BE2C (cell line): Measurements from ENCODE around the gene ASXL3.

Experiments used
- DNase-seq: peaks from one replicate; pipeline ENCODE4 v3.0.0-alpha.2; 2020
- H3K27me3 ChIP-seq: fragments of 250-450 bp; sonication (Bioruptor Pico); 2 replicates; pipeline ENCODE4 v1.5.1; 2020; ENCODE audit warnings: mild to moderate bottlenecking
- H3K36me3 ChIP-seq: fragments of 250-450 bp; sonication (Bioruptor Pico); 2 replicates; pipeline ENCODE4 v1.5.1; 2020; ENCODE audit warnings: mild to moderate bottlenecking
- H3K4me1 ChIP-seq: fragments of 250-450 bp; sonication (Bioruptor Pico); 2 replicates; pipeline ENCODE4 v1.5.1; 2020
- H3K4me3 ChIP-seq: 2 replicates; pipeline ENCODE4 v1.5.1; 2011; ENCODE audit warnings: low read depth, low read length
- H3K9me3 ChIP-seq: fragments of 250-450 bp; sonication (Bioruptor Pico); 2 replicates; pipeline ENCODE4 v1.5.1; 2020
- CTCF ChIP-seq: IDR thresholded peaks from 2 replicates; pipeline ENCODE4 v1.5.1; 2012; ENCODE audit warnings: mild to moderate bottlenecking, low read depth, low read length

Gene ASXL3

GRCh38 chr18:33603454-33603853 lies 25.4 kb downstream of the ASXL3 start:
- Histone ChIP-seq H3K27me3 (no peaks in the 10 kb centered on the region), H3K4me3 (no peak overlapping the region), H3K36me3 (no peaks in the 10 kb centered on the region), H3K9me3 (no peaks in the 10 kb centered on the region), H3K4me1 (no peaks in the 10 kb centered on the region)
- TF ChIP-seq CTCF = no peak
- DNase-seq = no peak

- Histone ChIP-seq H3K4me1 (no peaks in the 10 kb centered on the region), H3K36me3 (no peaks in the 10 kb centered on the region), H3K9me3 (no peaks in the 10 kb centered on the region), H3K4me3 (no peak overlapping the region), H3K27me3 (no peaks in the 10 kb centered on the region)
- no peak for TF ChIP-seq CTCF
- DNase-seq = no peak
These were observed 27.2 kb downstream of the ASXL3 start for GRCh38 chr18:33605250-33605649.

- Histone ChIP-seq H3K4me3 (no peak overlapping the region), H3K27me3 (no peaks in the 10 kb centered on the region), H3K9me3 (no peaks in the 10 kb centered on the region), H3K36me3 (no peaks in the 10 kb centered on the region), H3K4me1 (no peaks in the 10 kb centered on the region)
- TF ChIP-seq CTCF = 0 out of 2 replicates have a peak, but pooled peaks have one; percentile 5
- DNase-seq = no peak
These were observed 28.6 kb downstream of the ASXL3 start for GRCh38 chr18:33606621-33607020.

GRCh38 chr18:33611525-33612135 lies 33.6 kb downstream of the ASXL3 start:
- no peak for DNase-seq
- Histone ChIP-seq H3K4me3 (no peak overlapping the region), H3K36me3 (no peaks in the 10 kb centered on the region), H3K27me3 (no peaks in the 10 kb centered on the region), H3K9me3 (no peaks in the 10 kb centered on the region), H3K4me1 (no peaks in the 10 kb centered on the region)
- TF ChIP-seq CTCF = no peak

- Histone ChIP-seq H3K27me3 (no peaks in the 10 kb centered on the region), H3K4me1 (no peaks in the 10 kb centered on the region), H3K9me3 (no peaks in the 10 kb centered on the region), H3K4me3 (no peak overlapping the region), H3K36me3 (no peaks in the 10 kb centered on the region)
- TF ChIP-seq CTCF = no peak
- DNase-seq = no peak
These were observed 34.6 kb downstream of the ASXL3 start for GRCh38 chr18:33612632-33613031.

GRCh38 chr18:33616556-33616955 lies 38.5 kb downstream of the ASXL3 start:
- Histone ChIP-seq H3K9me3 (no peaks in the 10 kb centered on the region), H3K4me3 (no peak overlapping the region), H3K27me3 (no peaks in the 10 kb centered on the region), H3K4me1 (no peaks in the 10 kb centered on the region), H3K36me3 (no peaks in the 10 kb centered on the region)
- no peak for DNase-seq
- TF ChIP-seq CTCF = no peak
